ENCODE data around the gene MGARP.

MGARP gene

GRCh38 chr4:139242511-139243051 lies 37.4 kb downstream of the MGARP start:
- DNase-seq, result no peak

GRCh38 chr4:139241784-139242151 lies 38.3 kb downstream of the MGARP start:
- no peak for DNase-seq

- DNase-seq, result no peak
Observed at GRCh38 chr4:139241086-139241783, 38.8 kb downstream of the MGARP start.

- no peak for DNase-seq
Observed at GRCh38 chr4:139239127-139239772, 40.8 kb downstream of the MGARP start.

GRCh38 chr4:139234253-139234652 lies 45.8 kb downstream of the MGARP start:
- DNase-seq, result no peak

GRCh38 chr4:139229534-139230039 lies 50.4 kb downstream of the MGARP start:
- peak; percentile 61 for DNase-seq

GRCh38 chr4:139227729-139228404 lies 52.2 kb downstream of the MGARP start:
- DNase-seq, result peak; percentile 12

- no peak for DNase-seq
Observed at GRCh38 chr4:139223682-139224317, 56.2 kb downstream of the MGARP start.

GRCh38 chr4:139222215-139222614 lies 57.8 kb downstream of the MGARP start:
- DNase-seq, result no peak

GRCh38 chr4:139221687-139222086 lies 58.3 kb downstream of the MGARP start:
- DNase-seq, result no peak

- no peak for DNase-seq
Observed at GRCh38 chr4:139219450-139220055, 60.5 kb downstream of the MGARP start.
